ENCODE results near the gene F7.

F7 gene

DNA sequence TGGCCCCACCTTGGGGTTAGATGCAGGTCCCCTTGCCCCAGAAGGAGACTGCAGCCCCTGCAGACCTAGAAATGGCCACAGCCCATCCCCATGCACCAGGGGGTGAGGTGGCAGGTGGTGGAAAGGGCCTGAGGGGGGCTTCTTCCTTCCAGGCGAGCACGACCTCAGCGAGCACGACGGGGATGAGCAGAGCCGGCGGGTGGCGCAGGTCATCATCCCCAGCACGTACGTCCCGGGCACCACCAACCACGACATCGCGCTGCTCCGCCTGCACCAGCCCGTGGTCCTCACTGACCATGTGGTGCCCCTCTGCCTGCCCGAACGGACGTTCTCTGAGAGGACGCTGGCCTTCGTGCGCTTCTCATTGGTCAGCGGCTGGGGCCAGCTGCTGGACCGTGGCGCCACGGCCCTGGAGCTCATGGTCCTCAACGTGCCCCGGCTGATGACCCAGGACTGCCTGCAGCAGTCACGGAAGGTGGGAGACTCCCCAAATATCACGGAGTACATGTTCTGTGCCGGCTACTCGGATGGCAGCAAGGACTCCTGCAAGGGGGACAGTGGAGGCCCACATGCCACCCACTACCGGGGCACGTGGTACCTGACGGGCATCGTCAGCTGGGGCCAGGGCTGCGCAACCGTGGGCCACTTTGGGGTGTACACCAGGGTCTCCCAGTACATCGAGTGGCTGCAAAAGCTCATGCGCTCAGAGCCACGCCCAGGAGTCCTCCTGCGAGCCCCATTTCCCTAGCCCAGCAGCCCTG, 12.8 kb downstream of the F7 start:
- Histone ChIP-seq H3K36me3 (ENCODE audit: control insufficient read depth, insufficient read depth, low read length) (no peaks in the 10 kb centered on the region), H3K4me3 (ENCODE audit: low read depth, low read length) (no peak overlapping the region), H3K4me1 (ENCODE audit: control insufficient read depth, insufficient read depth, low read length) (no peaks in the 10 kb centered on the region), H3K27me3 (ENCODE audit: control insufficient read depth, insufficient read depth, low read length) (no peaks in the 10 kb centered on the region), H3K9me3 (ENCODE audit: control insufficient read depth, insufficient read depth, low read length) (no peaks in the 10 kb centered on the region), H3K9ac (ENCODE audit: low read depth, low read length) (no peak overlapping the region)

DNA sequence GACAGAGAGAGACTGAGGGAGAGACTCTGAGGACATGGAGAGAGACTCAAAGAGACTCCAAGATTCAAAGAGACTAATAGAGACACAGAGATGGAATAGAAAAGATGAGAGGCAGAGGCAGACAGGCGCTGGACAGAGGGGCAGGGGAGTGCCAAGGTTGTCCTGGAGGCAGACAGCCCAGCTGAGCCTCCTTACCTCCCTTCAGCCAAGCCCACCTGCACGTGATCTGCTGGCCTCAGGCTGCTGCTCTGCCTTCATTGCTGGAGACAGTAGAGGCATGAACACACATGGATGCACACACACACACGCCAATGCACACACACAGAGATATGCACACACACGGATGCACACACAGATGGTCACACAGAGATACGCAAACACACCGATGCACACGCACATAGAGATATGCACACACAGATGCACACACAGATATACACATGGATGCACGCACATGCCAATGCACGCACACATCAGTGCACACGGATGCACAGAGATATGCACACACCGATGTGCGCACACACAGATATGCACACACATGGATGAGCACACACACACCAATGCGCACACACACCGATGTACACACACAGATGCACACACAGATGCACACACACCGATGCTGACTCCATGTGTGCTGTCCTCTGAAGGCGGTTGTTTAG, 13.7 kb downstream of the F7 start:
- no peaks in the 10 kb centered on the region for H3K4me1 ChIP-seq (ENCODE audit: control insufficient read depth, insufficient read depth, low read length)
- no peaks in the 10 kb centered on the region for H3K27me3 ChIP-seq (ENCODE audit: control insufficient read depth, insufficient read depth, low read length)
- no peak overlapping the region for H3K9ac ChIP-seq (ENCODE audit: low read depth, low read length)

DNA sequence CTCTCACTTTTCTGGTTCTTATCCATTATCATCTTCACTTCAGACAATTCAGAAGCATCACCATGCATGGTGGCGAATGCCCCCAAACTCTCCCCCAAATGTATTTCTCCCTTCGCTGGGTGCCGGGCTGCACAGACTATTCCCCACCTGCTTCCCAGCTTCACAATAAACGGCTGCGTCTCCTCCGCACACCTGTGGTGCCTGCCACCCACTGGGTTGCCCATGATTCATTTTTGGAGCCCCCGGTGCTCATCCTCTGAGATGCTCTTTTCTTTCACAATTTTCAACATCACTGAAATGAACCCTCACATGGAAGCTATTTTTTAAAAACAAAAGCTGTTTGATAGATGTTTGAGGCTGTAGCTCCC, 14.2 kb downstream of the F7 start:
- H3K4me3 ChIP-seq (ENCODE audit: low read depth, low read length) = no peak overlapping the region
- H3K9me3 ChIP-seq (ENCODE audit: control insufficient read depth, insufficient read depth, low read length) = no peaks in the 10 kb centered on the region
- H3K36me3 ChIP-seq (ENCODE audit: control insufficient read depth, insufficient read depth, low read length) = no peaks in the 10 kb centered on the region
- H3K27me3 ChIP-seq (ENCODE audit: control insufficient read depth, insufficient read depth, low read length) = no peaks in the 10 kb centered on the region
- no peaks in the 10 kb centered on the region for H3K4me1 ChIP-seq (ENCODE audit: control insufficient read depth, insufficient read depth, low read length)
- no peak overlapping the region for H3K9ac ChIP-seq (ENCODE audit: low read depth, low read length)

More for the DNA sequence above, 13.7 kb downstream of the F7 start:
- Histone ChIP-seq H3K9me3 (ENCODE audit: control insufficient read depth, insufficient read depth, low read length) (no peaks in the 10 kb centered on the region), H3K36me3 (ENCODE audit: control insufficient read depth, insufficient read depth, low read length) (no peaks in the 10 kb centered on the region), H3K4me3 (ENCODE audit: low read depth, low read length) (no peak overlapping the region)

GRCh38 chr13:113120300-113121182, 14.9 kb downstream of the F7 start:
- Histone ChIP-seq H3K9ac (ENCODE audit: low read depth, low read length) (no peak overlapping the region), H3K4me3 (ENCODE audit: low read depth, low read length) (no peak overlapping the region), H3K9me3 (ENCODE audit: control insufficient read depth, insufficient read depth, low read length) (no peaks in the 10 kb centered on the region), H3K4me1 (ENCODE audit: control insufficient read depth, insufficient read depth, low read length) (no peaks in the 10 kb centered on the region), H3K36me3 (ENCODE audit: control insufficient read depth, insufficient read depth, low read length) (no peaks in the 10 kb centered on the region), H3K27me3 (ENCODE audit: control insufficient read depth, insufficient read depth, low read length) (no peaks in the 10 kb centered on the region)

- H3K27me3 ChIP-seq (ENCODE audit: control insufficient read depth, insufficient read depth, low read length) = no peaks in the 10 kb centered on the region
- no peak overlapping the region for H3K9ac ChIP-seq (ENCODE audit: low read depth, low read length)
- no peak overlapping the region for H3K4me3 ChIP-seq (ENCODE audit: low read depth, low read length)
- no peaks in the 10 kb centered on the region for H3K36me3 ChIP-seq (ENCODE audit: control insufficient read depth, insufficient read depth, low read length)
- H3K4me1 ChIP-seq (ENCODE audit: control insufficient read depth, insufficient read depth, low read length) = no peaks in the 10 kb centered on the region
- H3K9me3 ChIP-seq (ENCODE audit: control insufficient read depth, insufficient read depth, low read length) = no peaks in the 10 kb centered on the region
Measured at GRCh38 chr13:113121183-113121927, 15.8 kb downstream of the F7 start.

GRCh38 chr13:113121928-113122471, 16.4 kb downstream of the F7 start:
- Histone ChIP-seq H3K27me3 (ENCODE audit: control insufficient read depth, insufficient read depth, low read length) (no peaks in the 10 kb centered on the region), H3K36me3 (ENCODE audit: control insufficient read depth, insufficient read depth, low read length) (no peaks in the 10 kb centered on the region), H3K9ac (ENCODE audit: low read depth, low read length) (no peak overlapping the region), H3K4me3 (ENCODE audit: low read depth, low read length) (no peak overlapping the region), H3K9me3 (ENCODE audit: control insufficient read depth, insufficient read depth, low read length) (no peaks in the 10 kb centered on the region), H3K4me1 (ENCODE audit: control insufficient read depth, insufficient read depth, low read length) (no peaks in the 10 kb centered on the region)

DNA sequence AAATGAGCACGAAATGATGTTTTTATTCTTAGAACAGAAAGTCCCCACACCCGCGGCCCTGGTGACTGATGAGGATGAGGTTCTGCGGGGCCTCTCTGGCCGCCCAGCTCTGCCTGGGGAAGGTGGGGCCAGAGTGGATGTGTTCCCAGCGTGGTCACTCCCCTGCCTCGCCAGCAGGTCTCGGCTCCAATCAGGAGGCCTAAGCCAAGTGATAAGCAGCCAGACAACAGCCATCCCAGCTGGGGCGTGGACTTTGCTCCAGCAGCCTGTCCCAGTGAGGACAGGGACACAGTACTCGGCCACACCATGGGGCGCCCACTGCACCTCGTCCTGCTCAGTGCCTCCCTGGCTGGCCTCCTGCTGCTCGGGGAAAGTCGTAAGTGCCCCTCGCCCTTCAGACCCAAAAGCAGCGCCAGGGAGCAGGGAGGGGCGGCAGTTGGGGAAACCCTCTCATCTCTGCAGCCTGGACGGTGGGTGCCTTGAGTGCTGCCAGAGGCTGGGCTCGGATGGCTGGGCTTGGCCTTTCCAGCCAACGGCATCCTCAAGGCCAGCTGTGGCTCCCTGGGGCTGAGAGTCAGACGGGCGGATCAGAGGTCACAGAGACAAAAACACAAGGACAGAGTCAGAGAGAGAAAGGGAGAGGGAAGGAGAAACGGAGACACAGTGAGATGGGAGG, 17.1 kb downstream of the F7 start, which contains the start of gene F10:
Gene F10 (plus strand): TSS at position 250 of the 676 bp plus-strand sequence. CDS start 57 bp downstream, at position 307.
- Histone ChIP-seq H3K27me3 (ENCODE audit: control insufficient read depth, insufficient read depth, low read length) (no peaks in the 10 kb centered on the region), H3K9ac (ENCODE audit: low read depth, low read length) (no peak within 1 kb of the TSS), H3K4me1 (ENCODE audit: control insufficient read depth, insufficient read depth, low read length) (no peaks in the 10 kb centered on the region), H3K4me3 (ENCODE audit: low read depth, low read length) (no peak within 1 kb of the TSS), H3K9me3 (ENCODE audit: control insufficient read depth, insufficient read depth, low read length) (no peaks in the 10 kb centered on the region), H3K36me3 (ENCODE audit: control insufficient read depth, insufficient read depth, low read length) (no peaks in the 10 kb centered on the region)

GRCh38 chr13:113123226-113124201, 17.9 kb downstream of the F7 start:
- Histone ChIP-seq H3K9ac (ENCODE audit: low read depth, low read length) (no peak overlapping the region), H3K4me1 (ENCODE audit: control insufficient read depth, insufficient read depth, low read length) (no peaks in the 10 kb centered on the region), H3K36me3 (ENCODE audit: control insufficient read depth, insufficient read depth, low read length) (no peaks in the 10 kb centered on the region), H3K9me3 (ENCODE audit: control insufficient read depth, insufficient read depth, low read length) (no peaks in the 10 kb centered on the region), H3K4me3 (ENCODE audit: low read depth, low read length) (no peak overlapping the region), H3K27me3 (ENCODE audit: control insufficient read depth, insufficient read depth, low read length) (no peaks in the 10 kb centered on the region)

DNA sequence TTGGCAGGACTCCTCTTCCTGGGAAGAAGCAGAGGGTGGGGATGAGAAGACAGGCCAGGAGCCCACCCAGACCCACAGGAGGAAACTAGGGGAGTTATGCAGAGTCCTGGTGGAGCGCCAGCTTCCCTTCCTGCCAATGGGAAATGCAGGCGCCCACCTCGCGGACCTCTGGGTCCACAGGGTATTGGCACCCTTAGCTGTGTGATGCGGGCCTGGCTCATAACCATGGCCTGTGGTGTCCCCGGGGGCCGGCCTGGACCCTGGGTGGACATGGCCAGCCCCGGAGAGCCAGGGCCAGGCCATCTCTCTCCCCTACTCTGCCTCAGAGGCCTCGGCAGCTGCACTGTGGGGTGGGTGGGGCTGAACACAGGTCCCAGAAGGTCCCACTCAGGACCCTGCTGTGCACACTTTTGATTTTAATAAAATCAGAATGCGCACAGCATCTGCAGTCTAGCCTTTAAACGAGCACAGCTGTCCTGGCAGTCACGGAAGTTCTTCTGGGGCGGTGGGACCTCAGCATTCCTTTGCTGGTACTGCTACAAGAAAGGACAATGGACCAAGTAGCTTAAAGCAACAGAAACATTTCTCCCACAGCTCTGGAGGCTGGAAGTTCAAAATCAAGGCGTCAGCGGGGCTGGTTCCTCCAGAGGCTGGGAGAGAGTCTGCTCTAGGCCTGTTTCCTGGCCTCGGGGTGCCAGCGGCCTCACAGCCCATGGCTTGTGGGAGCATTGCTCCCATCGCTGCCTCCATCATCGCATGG, 18.8 kb downstream of the F7 start:
- Histone ChIP-seq H3K27me3 (ENCODE audit: control insufficient read depth, insufficient read depth, low read length) (no peaks in the 10 kb centered on the region), H3K4me3 (ENCODE audit: low read depth, low read length) (no peak overlapping the region), H3K36me3 (ENCODE audit: control insufficient read depth, insufficient read depth, low read length) (no peaks in the 10 kb centered on the region), H3K4me1 (ENCODE audit: control insufficient read depth, insufficient read depth, low read length) (no peaks in the 10 kb centered on the region), H3K9ac (ENCODE audit: low read depth, low read length) (no peak overlapping the region), H3K9me3 (ENCODE audit: control insufficient read depth, insufficient read depth, low read length) (no peaks in the 10 kb centered on the region)

All from iPS-15b (cell line).